ENCODE results near the gene SLC12A3.
A peak's percentile ranks its signal among the peaks of the same experiment; 100 is the strongest.

The SLC12A3 gene

GRCh38 chr16:56898847-56899246, 33.8 kb downstream of the SLC12A3 start:
- H3K27me3 Mint-ChIP-seq (ENCODE audit: low read depth), result peaks cover 16% of the 10 kb centered on the region
- H3K4me3 Mint-ChIP-seq, result no peak overlapping the region
- no peak overlapping the region for H3K27ac Mint-ChIP-seq

GRCh38 chr16:56903866-56904265, 38.9 kb downstream of the SLC12A3 start:
- no peak overlapping the region for H3K4me3 Mint-ChIP-seq
- no peak for DNase-seq (ENCODE audit: low spot score)
- no peaks in the 10 kb centered on the region for H3K36me3 Mint-ChIP-seq (ENCODE audit: low read depth)
- peaks cover 8% of the 10 kb centered on the region for H3K4me1 Mint-ChIP-seq (ENCODE audit: low read depth)
- peaks cover 9% of the 10 kb centered on the region for H3K27me3 Mint-ChIP-seq (ENCODE audit: low read depth)
- no peak overlapping the region for H3K27ac Mint-ChIP-seq
- no peaks in the 10 kb centered on the region for H3K9me3 Mint-ChIP-seq

More at GRCh38 chr16:56898847-56899246, 33.8 kb downstream of the SLC12A3 start:
- Mint-ChIP-seq H3K36me3 (ENCODE audit: low read depth) (no peaks in the 10 kb centered on the region), H3K9me3 (no peaks in the 10 kb centered on the region), H3K4me1 (ENCODE audit: low read depth) (peaks cover 13% of the 10 kb centered on the region)
- peak; percentile 12 for DNase-seq (ENCODE audit: low spot score)

- Mint-ChIP-seq H3K4me1 (ENCODE audit: low read depth) (peaks cover 14% of the 10 kb centered on the region), H3K27me3 (ENCODE audit: low read depth) (no peaks in the 10 kb centered on the region), H3K36me3 (ENCODE audit: low read depth) (no peaks in the 10 kb centered on the region), H3K4me3 (no peak overlapping the region), H3K27ac (no peak overlapping the region), H3K9me3 (no peaks in the 10 kb centered on the region)
- no peak for DNase-seq (ENCODE audit: low spot score)
These were observed 42.4 kb downstream of the SLC12A3 start for GRCh38 chr16:56907401-56907800.

DNA sequence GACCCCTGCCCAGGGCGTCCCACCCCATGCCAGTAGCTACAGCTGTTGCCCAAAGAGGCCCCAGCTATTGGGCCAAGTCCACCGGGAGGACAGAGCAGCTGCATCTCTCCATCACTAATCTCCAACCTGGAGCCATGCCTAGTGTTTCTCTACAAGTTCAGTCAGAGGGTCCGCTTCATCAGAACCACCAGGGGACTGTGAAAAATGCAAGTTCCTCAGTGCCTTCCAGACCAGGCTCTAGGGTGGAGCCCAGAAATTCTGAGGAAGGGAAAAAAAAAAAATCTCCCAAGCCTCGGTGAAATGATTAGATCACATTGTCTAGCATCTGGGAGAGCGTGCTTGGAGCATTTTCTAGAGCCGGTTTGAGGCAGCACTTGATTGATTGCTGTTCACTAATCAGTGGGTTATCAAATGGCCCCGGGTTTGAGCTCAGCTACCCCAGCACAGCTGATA, 44.5 kb downstream of the SLC12A3 start:
- Mint-ChIP-seq H3K27ac (no peak overlapping the region), H3K36me3 (ENCODE audit: low read depth) (no peaks in the 10 kb centered on the region), H3K4me3 (no peak overlapping the region), H3K9me3 (no peaks in the 10 kb centered on the region), H3K27me3 (ENCODE audit: low read depth) (no peaks in the 10 kb centered on the region), H3K4me1 (ENCODE audit: low read depth) (peaks cover 19% of the 10 kb centered on the region)
- no peak for DNase-seq (ENCODE audit: low spot score)

GRCh38 chr16:56910112-56910511, 45.1 kb downstream of the SLC12A3 start:
- no peak for DNase-seq (ENCODE audit: low spot score)
- no peak overlapping the region for H3K4me3 Mint-ChIP-seq
- no peaks in the 10 kb centered on the region for H3K9me3 Mint-ChIP-seq
- peaks cover 19% of the 10 kb centered on the region for H3K4me1 Mint-ChIP-seq (ENCODE audit: low read depth)
- H3K27ac Mint-ChIP-seq, result no peak overlapping the region
- H3K27me3 Mint-ChIP-seq (ENCODE audit: low read depth), result no peaks in the 10 kb centered on the region
- no peaks in the 10 kb centered on the region for H3K36me3 Mint-ChIP-seq (ENCODE audit: low read depth)

- DNase-seq (ENCODE audit: low spot score), result no peak
- no peaks in the 10 kb centered on the region for H3K27me3 Mint-ChIP-seq (ENCODE audit: low read depth)
- H3K27ac Mint-ChIP-seq, result peak overlapping the region; percentile 33
- H3K4me1 Mint-ChIP-seq (ENCODE audit: low read depth), result peaks cover 19% of the 10 kb centered on the region
- H3K9me3 Mint-ChIP-seq, result no peaks in the 10 kb centered on the region
- peak overlapping the region; percentile 27 for H3K4me3 Mint-ChIP-seq
- H3K36me3 Mint-ChIP-seq (ENCODE audit: low read depth), result no peaks in the 10 kb centered on the region
These were observed 45.9 kb downstream of the SLC12A3 start for GRCh38 chr16:56910654-56911539.

DNA sequence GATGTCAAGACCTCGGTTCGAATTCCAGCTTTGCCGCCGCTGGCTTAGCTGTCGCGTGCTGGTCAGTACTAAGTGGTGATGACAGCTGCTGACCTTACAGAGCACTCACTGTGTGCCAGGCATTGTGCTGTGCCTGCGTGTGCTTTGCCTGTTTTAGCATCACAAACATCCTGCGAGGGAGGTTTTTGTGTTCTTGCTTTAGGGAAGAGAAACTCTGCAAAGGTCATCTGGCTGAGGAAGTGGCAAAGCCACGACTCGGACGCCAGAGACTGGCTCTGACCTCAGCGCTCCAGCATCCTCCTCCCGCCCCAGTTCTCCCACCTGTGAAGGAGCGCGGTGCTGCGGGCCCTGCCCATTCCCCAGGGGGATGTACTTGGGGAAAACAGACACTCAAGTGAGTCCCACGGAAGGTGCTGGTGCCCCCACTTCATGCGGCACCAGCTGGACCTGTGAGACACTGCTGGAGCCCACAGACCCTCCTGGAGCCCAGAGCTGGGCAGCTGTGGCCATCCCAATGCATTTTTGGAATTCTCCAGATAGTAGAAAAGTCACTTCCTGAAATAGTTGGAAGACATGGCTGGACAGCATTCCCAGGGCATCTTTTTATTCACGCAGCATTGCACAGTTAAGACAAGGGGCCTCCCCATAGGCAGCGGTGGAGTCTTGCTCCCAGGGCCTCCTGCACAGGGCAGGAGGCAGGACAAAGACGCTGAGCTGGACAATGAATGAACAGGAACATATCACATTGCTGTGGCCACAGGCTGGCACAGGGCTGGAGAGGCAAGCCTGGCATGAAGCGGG, 47.0 kb downstream of the SLC12A3 start:
- Mint-ChIP-seq H3K27ac (no peak overlapping the region), H3K27me3 (ENCODE audit: low read depth) (no peaks in the 10 kb centered on the region), H3K4me1 (ENCODE audit: low read depth) (peaks cover 26% of the 10 kb centered on the region), H3K4me3 (no peak overlapping the region), H3K9me3 (no peaks in the 10 kb centered on the region), H3K36me3 (ENCODE audit: low read depth) (no peaks in the 10 kb centered on the region)
- DNase-seq (ENCODE audit: low spot score), result no peak

DNA sequence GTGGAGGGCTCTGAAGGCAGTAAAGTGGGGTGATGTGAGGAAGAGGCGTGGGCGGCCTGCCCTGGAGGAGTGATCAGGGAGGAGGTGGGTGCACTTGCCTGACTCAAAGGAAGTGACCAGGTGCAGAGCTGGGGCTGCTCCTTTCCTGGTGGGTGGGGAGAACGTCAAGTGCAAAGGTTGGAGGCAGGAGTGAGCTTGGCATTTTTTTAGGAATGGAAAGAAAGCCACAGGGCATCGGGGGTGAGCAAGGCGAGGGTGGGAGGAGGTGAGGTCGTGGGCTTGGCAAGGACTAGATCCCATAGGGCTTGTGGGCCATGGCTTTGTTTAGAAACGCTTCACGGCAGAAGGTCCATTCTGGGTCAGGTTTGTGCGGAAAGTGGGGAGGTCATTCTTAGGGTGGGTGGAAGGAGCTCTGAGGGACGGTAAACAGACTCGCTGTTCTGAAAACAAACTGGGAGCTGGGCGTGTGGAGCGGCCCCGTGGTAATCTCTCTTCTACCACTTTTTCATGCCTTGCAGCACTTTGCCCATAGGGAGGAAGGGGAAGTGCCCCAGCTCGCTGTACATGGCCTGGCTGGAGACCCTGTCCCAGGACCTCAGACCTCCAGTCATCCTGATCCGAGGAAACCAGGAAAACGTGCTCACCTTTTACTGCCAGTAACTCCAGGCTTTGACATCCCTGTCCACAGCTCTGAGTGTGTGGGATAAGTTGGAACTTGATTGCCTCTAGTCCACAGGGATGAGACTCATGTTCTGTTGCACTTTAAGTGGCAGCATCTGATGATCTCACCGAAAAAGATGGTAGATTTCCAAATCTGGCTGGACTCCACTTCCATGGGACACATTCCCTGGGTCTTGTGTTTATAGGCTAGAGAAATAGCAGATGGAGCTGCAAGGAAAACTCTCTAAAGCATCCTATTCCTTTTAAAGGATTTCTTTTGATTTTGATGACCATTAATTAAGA, 48.0 kb downstream of the SLC12A3 start:
- Mint-ChIP-seq H3K9me3 (no peaks in the 10 kb centered on the region), H3K27ac (no peak overlapping the region), H3K4me1 (ENCODE audit: low read depth) (peaks cover 35% of the 10 kb centered on the region), H3K4me3 (no peak overlapping the region), H3K36me3 (ENCODE audit: low read depth) (no peaks in the 10 kb centered on the region), H3K27me3 (ENCODE audit: low read depth) (no peaks in the 10 kb centered on the region)
- DNase-seq (ENCODE audit: low spot score), result no peak

GRCh38 chr16:56914896-56915295, 49.9 kb downstream of the SLC12A3 start:
- Mint-ChIP-seq H3K4me3 (no peak overlapping the region), H3K27me3 (ENCODE audit: low read depth) (no peaks in the 10 kb centered on the region), H3K27ac (no peak overlapping the region), H3K4me1 (ENCODE audit: low read depth) (peaks cover 41% of the 10 kb centered on the region), H3K9me3 (no peaks in the 10 kb centered on the region), H3K36me3 (ENCODE audit: low read depth) (no peaks in the 10 kb centered on the region)
- no peak for DNase-seq (ENCODE audit: low spot score)

- Mint-ChIP-seq H3K9me3 (no peaks in the 10 kb centered on the region), H3K27me3 (ENCODE audit: low read depth) (no peaks in the 10 kb centered on the region), H3K36me3 (ENCODE audit: low read depth) (no peaks in the 10 kb centered on the region), H3K27ac (no peak overlapping the region), H3K4me3 (no peak overlapping the region), H3K4me1 (ENCODE audit: low read depth) (peaks cover 41% of the 10 kb centered on the region)
- DNase-seq (ENCODE audit: low spot score), result no peak
These were observed 50.5 kb downstream of the SLC12A3 start for GRCh38 chr16:56915336-56916119.

DNA sequence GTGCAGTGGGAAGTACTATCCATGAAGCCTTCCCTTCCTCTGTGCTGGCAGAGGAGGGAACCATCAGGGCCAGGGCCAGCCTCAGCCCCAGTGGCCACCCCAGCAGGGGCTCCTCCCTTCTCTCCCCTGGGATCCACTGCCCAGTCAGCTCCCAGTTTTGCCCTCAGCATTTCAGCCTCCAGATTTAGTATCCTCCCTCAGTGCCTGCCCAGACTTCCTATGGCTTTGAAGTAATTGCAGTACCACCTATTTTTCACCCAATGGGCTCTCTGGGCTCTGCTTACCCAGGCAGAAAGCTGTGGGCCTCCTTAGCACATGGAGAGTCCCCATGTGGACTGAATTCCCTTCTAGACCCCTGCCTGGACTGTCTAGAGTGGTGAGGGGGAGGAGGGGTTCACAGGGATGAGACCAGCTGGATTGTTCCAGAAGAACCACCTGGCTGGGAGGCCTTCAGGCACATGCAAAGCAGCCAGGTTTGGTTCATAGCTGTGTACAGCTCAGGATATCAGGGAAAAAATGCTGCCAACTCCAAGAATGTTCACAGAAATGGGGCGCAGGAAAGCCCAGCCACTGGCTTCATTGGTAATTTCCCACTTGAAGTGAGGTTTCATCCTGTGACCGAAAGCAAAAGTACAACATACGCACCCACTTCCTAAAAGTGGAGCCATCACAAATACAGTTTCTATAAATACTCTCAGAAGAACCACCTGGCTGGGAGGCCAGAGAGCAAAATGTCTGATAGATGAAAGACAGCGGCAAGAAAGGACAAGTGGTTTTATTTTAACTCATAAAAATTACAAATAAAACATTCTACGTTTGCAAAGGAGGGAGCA, 51.8 kb downstream of the SLC12A3 start:
- H3K4me1 Mint-ChIP-seq (ENCODE audit: low read depth), result peaks cover 33% of the 10 kb centered on the region
- H3K27me3 Mint-ChIP-seq (ENCODE audit: low read depth), result no peaks in the 10 kb centered on the region
- H3K36me3 Mint-ChIP-seq (ENCODE audit: low read depth), result no peaks in the 10 kb centered on the region
- DNase-seq (ENCODE audit: low spot score), result peak; percentile 49
- H3K9me3 Mint-ChIP-seq, result no peaks in the 10 kb centered on the region
- H3K27ac Mint-ChIP-seq, result peak overlapping the region; percentile 87
- peak overlapping the region; percentile 65 for H3K4me3 Mint-ChIP-seq

DNA sequence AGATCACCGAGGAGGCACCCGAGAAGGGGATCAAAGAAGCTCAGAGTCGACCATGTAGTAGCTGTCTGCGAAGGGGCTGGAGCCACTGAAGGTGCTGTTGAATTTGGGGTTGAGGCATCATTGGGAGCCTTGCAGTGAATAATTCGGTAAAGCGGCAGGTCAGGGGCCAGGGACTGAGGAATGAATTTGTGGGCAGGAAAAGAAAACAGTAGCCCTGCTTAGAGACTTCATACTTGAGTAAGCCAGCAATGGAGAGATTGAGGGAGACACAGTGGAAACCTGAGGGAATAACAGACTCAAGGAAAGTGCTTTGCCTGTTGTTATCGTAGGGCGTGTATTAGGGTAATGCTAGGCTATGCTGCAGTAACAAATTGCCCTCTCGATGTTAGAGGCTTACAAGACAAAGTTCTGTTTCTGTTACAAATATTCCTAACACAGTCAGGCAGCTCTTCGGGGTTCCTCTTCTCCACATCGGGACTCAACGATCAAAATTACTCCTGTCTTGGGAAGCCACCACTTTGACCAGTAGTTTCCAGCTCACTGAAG, 53.5 kb downstream of the SLC12A3 start:
- Mint-ChIP-seq H3K27me3 (ENCODE audit: low read depth) (no peaks in the 10 kb centered on the region), H3K4me1 (ENCODE audit: low read depth) (peaks cover 28% of the 10 kb centered on the region), H3K36me3 (ENCODE audit: low read depth) (no peaks in the 10 kb centered on the region), H3K27ac (peak overlapping the region; percentile 63), H3K4me3 (no peak overlapping the region), H3K9me3 (no peaks in the 10 kb centered on the region)
- no peak for DNase-seq (ENCODE audit: low spot score)
